ENCODE measurements around the gene DDX19B. TPM values are rescaled to one million over a fixed set of nuclear protein-coding genes. Genes with fewer than 3 reads are reported as not detected.

The DDX19B gene
- total RNA-seq, 3 donors from 2014 or later (not counting 1 experiment from before 2014, with no cell fraction given), result 39.9 to 52.6 (median 48.8) TPM

- no peaks in the 10 kb centered on the region for H3K27me3 ChIP-seq (ENCODE audit: control insufficient read depth, insufficient read depth, low read length)
- Mint-ChIP-seq H3K27ac (peak overlapping the region; percentile 48 to 56), H3K36me3 (no peaks in the 10 kb centered on the region), H3K27me3 (ENCODE audit: low read depth in 2 of 2) (no peaks in the 10 kb centered on the region), H3K9me3 (no peaks in the 10 kb centered on the region), H3K4me1 (no peaks in the 10 kb centered on the region), H3K4me3 (no peak overlapping the region)
- 99% methylated on average over 19 of the region's 22 CpGs for WGBS (ENCODE audit: insufficient coverage)
- peaks cover 3% of the 10 kb centered on the region for H3K4me1 ChIP-seq (ENCODE audit: control insufficient read depth, insufficient read depth, low read length)
- H3K27ac ChIP-seq (ENCODE audit: low read length), result no peak overlapping the region
- TF ChIP-seq CTCF (IDR thresholded peaks at IDR 0.05), result no peak
- ATAC-seq, result no peak
- peaks cover 41% of the 10 kb centered on the region for H3K36me3 ChIP-seq (ENCODE audit: control insufficient read depth, insufficient read depth, low read length)
- H3K4me3 ChIP-seq (ENCODE audit: low read length), result no peak overlapping the region
- intact Hi-C loops (cut with micrococcal nuclease), result loop anchor here (5.0 kb wide), 1 partner anchor 279 kb away; no protein-coding TSS in a partner anchor
- H3K9me3 ChIP-seq (ENCODE audit: control insufficient read depth, insufficient read depth, low read length), result no peaks in the 10 kb centered on the region
- DNase-seq, result no peak
These were observed 74.1 kb downstream of the DDX19B start for GRCh38 chr16:70372921-70373728.

- intact Hi-C loops (cut with micrococcal nuclease), result loop anchor here (5.0 kb wide), 1 partner anchor 278 kb away; no protein-coding TSS in a partner anchor
- ATAC-seq (no peak), DNase-seq (no peak)
- Mint-ChIP-seq H3K4me3 (no peak overlapping the region), H3K36me3 (no peaks in the 10 kb centered on the region), H3K9me3 (no peaks in the 10 kb centered on the region), H3K27ac (peak overlapping the region in 1 of 2 donors; percentile 62), H3K4me1 (no peaks in the 10 kb centered on the region), H3K27me3 (ENCODE audit: low read depth in 2 of 2) (no peaks in the 10 kb centered on the region)
- 99% methylated on average over 8 of the region's 8 CpGs for WGBS (ENCODE audit: insufficient coverage)
- no peak overlapping the region for H3K27ac ChIP-seq (ENCODE audit: low read length)
- no peak for TF ChIP-seq CTCF (IDR thresholded peaks at IDR 0.05)
- H3K4me1 ChIP-seq (ENCODE audit: control insufficient read depth, insufficient read depth, low read length), result peaks cover 5% of the 10 kb centered on the region
- H3K4me3 ChIP-seq (ENCODE audit: low read length), result no peak overlapping the region
- peaks cover 35% of the 10 kb centered on the region for H3K36me3 ChIP-seq (ENCODE audit: control insufficient read depth, insufficient read depth, low read length)
- H3K9me3 ChIP-seq (ENCODE audit: control insufficient read depth, insufficient read depth, low read length), result no peaks in the 10 kb centered on the region
- no peaks in the 10 kb centered on the region for H3K27me3 ChIP-seq (ENCODE audit: control insufficient read depth, insufficient read depth, low read length)
These were observed 75.2 kb downstream of the DDX19B start for GRCh38 chr16:70374213-70374612.

GRCh38 chr16:70375636-70376611 is 76.9 kb downstream of the DDX19B start:
- WGBS (ENCODE audit: insufficient coverage), result 86% methylated on average over 15 of the region's 16 CpGs
- H3K27me3 ChIP-seq (ENCODE audit: control insufficient read depth, insufficient read depth, low read length), result no peaks in the 10 kb centered on the region
- Mint-ChIP-seq H3K27ac (peak overlapping the region; percentile 7 to 53), H3K27me3 (ENCODE audit: low read depth in 2 of 2) (no peaks in the 10 kb centered on the region), H3K4me3 (no peak overlapping the region), H3K36me3 (no peaks in the 10 kb centered on the region), H3K4me1 (peaks cover 0 to under 1% of the 10 kb centered on the region in 2 donors), H3K9me3 (no peaks in the 10 kb centered on the region)
- DNase-seq, result no peak
- no peak overlapping the region for H3K27ac ChIP-seq (ENCODE audit: low read length)
- no peak for ATAC-seq
- peaks cover 25% of the 10 kb centered on the region for H3K36me3 ChIP-seq (ENCODE audit: control insufficient read depth, insufficient read depth, low read length)
- intact Hi-C loops (cut with micrococcal nuclease), result no loop called here
- TF ChIP-seq CTCF (IDR thresholded peaks at IDR 0.05), result no peak
- peaks cover 19% of the 10 kb centered on the region for H3K4me1 ChIP-seq (ENCODE audit: control insufficient read depth, insufficient read depth, low read length)
- no peaks in the 10 kb centered on the region for H3K9me3 ChIP-seq (ENCODE audit: control insufficient read depth, insufficient read depth, low read length)
- H3K4me3 ChIP-seq (ENCODE audit: low read length), result no peak overlapping the region

Measured in natural killer cell (primary cell).